K562 (cell line): ENCODE data around the gene SBNO1. TPM values are rescaled to one million over a fixed set of nuclear protein-coding genes. Genes with fewer than 3 reads are reported as not detected.

ENCODE experiments used
- ATAC-seq: fragments of 200-7000 bp; cut with Tn5 transposase; 3 replicates; pipeline ENCODE4 v1.9.1; 2020; ENCODE audit warnings: moderate library complexity
- BruUV-seq: library from RNA; stranded (reverse); fragments of 400-500 nt; replicated peaks from 2 replicates; lab custom pipeline; 2021; lab: Mats Ljungman, UMichigan
- CTCF ChIA-PET: fragments of 300-600 bp; formaldehyde crosslinking; extraction: SDS; loops from one replicate; lab custom pipeline; 2021; ENCODE audit warnings: low intra/inter-chr PET ratio; lab: Yijun Ruan, JAX
- POLR2A ChIA-PET: fragments of 300-600, 350-650 bp; sonication (Branson Sonifier 250); formaldehyde crosslinking; extraction: SDS; loops from one replicate; lab custom pipeline; 2021; ENCODE audit warnings: antibody characterized with exemption, inconsistent platforms; lab: Yijun Ruan, JAX
- DNase-seq, 4 experiments: peaks; one replicate each; pipeline versions ENCODE4 v3.0.0 to v3.0.0-alpha.2; 2011 to 2018; ENCODE audit warnings: low spot score in 3 of 4, mixed read lengths in 3 of 4; ENCODE audit errors: extremely low read depth in 1 of 4
- FAIRE-seq: peaks from 2 replicates; lab custom pipeline; 2011; peaks lifted over from hg19 to GRCh38; lab: Jason Lieb, UNC
- H2AFZ ChIP-seq: 2 replicates; pipeline ENCODE4 v1.6.0; 2011; ENCODE audit warnings: low read depth, low read length, control low read depth, inconsistent platforms
- H3K27ac ChIP-seq: fragments of 200-600 bp; 3 replicates; pipeline ENCODE4 v1.8.0; 2011; ENCODE audit warnings: low read depth, mild to moderate bottlenecking, control low read depth, inconsistent platforms, low read length, moderate library complexity, mixed read lengths; ENCODE audit errors: extremely low read depth
- H3K27me3 ChIP-seq, 2 experiments: fragments of 300-600 bp in 1 of 2; 2 replicates in 1 of 2; 3 replicates in 1 of 2; pipeline versions ENCODE4 v1.6.0 to v1.8.0; 2011; ENCODE audit warnings: inconsistent platforms in 2 of 2, low read length in 2 of 2, mild to moderate bottlenecking in 1 of 2, mixed read lengths in 1 of 2, moderate library complexity in 1 of 2; ENCODE audit not compliant: control insufficient read depth in 2 of 2, insufficient read depth in 2 of 2
- H3K36me3 ChIP-seq: fragments of 300-600 bp; 3 replicates; pipeline ENCODE4 v1.8.0; 2011; ENCODE audit warnings: mild to moderate bottlenecking, low read length, inconsistent platforms; ENCODE audit not compliant: control insufficient read depth, insufficient read depth
- H3K4me1 ChIP-seq, 2 experiments: fragments of 200-600 bp in 1 of 2; replicated peaks in 1 of 2; 2 replicates in 1 of 2; 3 replicates in 1 of 2; pipeline versions ENCODE4 v1.5.1 to v1.8.0; 2011; ENCODE audit warnings: inconsistent platforms in 2 of 2, low read length in 2 of 2, mild to moderate bottlenecking in 1 of 2, mixed read lengths in 1 of 2, moderate library complexity in 1 of 2; ENCODE audit not compliant: control insufficient read depth in 2 of 2, insufficient read depth in 2 of 2
- H3K4me2 ChIP-seq: 2 replicates; pipeline ENCODE4 v1.6.1; 2011; ENCODE audit warnings: low read length, control low read depth, inconsistent platforms, mixed read lengths; ENCODE audit not compliant: insufficient read depth
- H3K4me3 ChIP-seq: fragments of 200-600 bp; sonication (generic), shearing (Covaris generic); 2 replicates; pipeline ENCODE4 v1.5.1; 2016; ENCODE audit warnings: control low read depth, inconsistent platforms
- H3K79me2 ChIP-seq: fragments of 200-600 bp; 3 replicates; pipeline ENCODE4 v1.8.0; 2011; ENCODE audit warnings: low read length, inconsistent platforms; ENCODE audit not compliant: control insufficient read depth, insufficient read depth
- H3K9ac ChIP-seq, 2 experiments: 2 replicates each; pipeline versions ENCODE4 v1.6.0 to v1.6.1; 2011; ENCODE audit warnings: low read depth in 2 of 2, low read length in 2 of 2, control low read depth in 1 of 2, inconsistent platforms in 1 of 2, mild to moderate bottlenecking in 1 of 2, mixed read lengths in 1 of 2; ENCODE audit not compliant: insufficient read depth in 1 of 2
- H3K9me1 ChIP-seq: one replicate; pipeline ENCODE4 v1.6.0; 2011; ENCODE audit warnings: inconsistent platforms, mild to moderate bottlenecking, low read length, moderate library complexity; ENCODE audit not compliant: control insufficient read depth, insufficient read depth
- H3K9me3 ChIP-seq: replicated peaks from 2 replicates; pipeline ENCODE4 v1.5.1; 2011; ENCODE audit warnings: low read depth, low read length, inconsistent platforms; ENCODE audit not compliant: control insufficient read depth, insufficient read depth
- H4K20me1 ChIP-seq: replicated peaks from 2 replicates; pipeline ENCODE4 v1.6.1; 2011; ENCODE audit warnings: low read length, inconsistent platforms, mixed read lengths; ENCODE audit not compliant: control insufficient read depth, insufficient read depth
- HDAC2 ChIP-seq: fragments of 450-650 bp; IDR thresholded peaks from 2 replicates; pipeline ENCODE4 v1.6.1; 2016; ENCODE audit warnings: mild to moderate bottlenecking
- NCOA1 ChIP-seq: fragments of 450-650 bp; IDR thresholded peaks from 2 replicates; pipeline ENCODE4 v1.6.1; 2016; ENCODE audit warnings: low read depth
- NR1H2 ChIP-seq: sonication (generic); formaldehyde crosslinking; IDR thresholded peaks from 2 replicates; pipeline ENCODE4 v1.4.0; 2020; ENCODE audit warnings: mild to moderate bottlenecking, missing genetic modification reagents
- POLR3A ChIP-seq: IDR thresholded peaks from 2 replicates; pipeline ENCODE4 v1.6.1; 2011; ENCODE audit warnings: borderline replicate concordance, mild to moderate bottlenecking, moderate library complexity; ENCODE audit not compliant: insufficient read length, insufficient read depth; ENCODE audit errors: extremely low read depth
- SMARCA5 ChIP-seq: fragments of 450-650 bp; IDR thresholded peaks from 2 replicates; pipeline ENCODE4 v1.6.1; 2016
- ZNF431 ChIP-seq: sonication (generic); formaldehyde crosslinking; IDR thresholded peaks from 2 replicates; pipeline ENCODE4 v1.8.0; 2022; ENCODE audit warnings: mild to moderate bottlenecking, missing genetic modification reagents
- ZNF696 ChIP-seq: fragments of 250-450 bp; sonication (Bioruptor Pico); conservative IDR thresholded peaks from 2 replicates; pipeline ENCODE4 v1.4.0; 2020; ENCODE audit warnings: mild to moderate bottlenecking, moderate library complexity
- WGBS: fragments of 100-300 bp; shearing (Covaris generic); methylation state at CpG from one replicate; pipeline ENCODE4 v1.1.6; 2016; ENCODE audit warnings: low coverage, mixed read lengths; ENCODE audit not compliant: insufficient coverage; ENCODE audit errors: missing lambda C conversion rate; 5-methylcytosine and 5-hydroxymethylcytosine counted together
- in situ Hi-C: fragments of 300-500 bp; cut with MboI; formaldehyde crosslinking; loops from 4 replicates; pipeline ENCODE4 v1.15.0; 2018; ENCODE audit warnings: inconsistent platforms, mixed read lengths
- intact Hi-C: fragments of 100-400 bp; cut with micrococcal nuclease; formaldehyde crosslinking; loops from 2 replicates; pipeline ENCODE4 v1.14.2; 2022
- polyA plus RNA-seq, 8 experiments: library from polyadenylated mRNA; depleted of rRNA in 4 of 8; stranded (reverse) in 5 of 8; unstranded in 3 of 8; fragments of >200 nt; fragmentation: Nextera tagmentation in 2 of 8; fragmentation: Illumina TruSeq in 1 of 8; extraction: Ambion mirVana in 2 of 8; extraction: Trizol in 1 of 8; gene quantifications; 2 replicates each; pipeline versions ENCODE4 v1.2.1 to v1.2.3, GENCODE V29; 2011 to 2014; ENCODE audit warnings: inconsistent platforms in 1 of 8, missing spikeins in 1 of 8
- total RNA-seq, 7 experiments: library from RNA; depleted of rRNA in 6 of 7; stranded (reverse); fragments of >200 nt in 6 of 7; fragmentation: Illumina TruSeq in 2 of 7; extraction: Trizol in 2 of 7; gene quantifications; 2 replicates each; pipeline versions ENCODE4 v1.2.1 to v1.2.3, GENCODE V29; 2011 to 2021; ENCODE audit warnings: low replicate concordance in 1 of 7
- TF ChIP-seq, protein P1 (sequence below): sonication (generic); formaldehyde crosslinking; IDR thresholded peaks from 2 replicates; pipeline ENCODE4 v1.9.0; 2022; ENCODE audit warnings: mild to moderate bottlenecking, missing genetic modification reagents

Gene SBNO1
- total and polyA plus RNA-seq, 9 of the 15 experiments (the other 6 are each of a cell fraction or from before 2014, with no cell fraction given): 14.9 to 77.1 (median 35.9) TPM

DNA sequence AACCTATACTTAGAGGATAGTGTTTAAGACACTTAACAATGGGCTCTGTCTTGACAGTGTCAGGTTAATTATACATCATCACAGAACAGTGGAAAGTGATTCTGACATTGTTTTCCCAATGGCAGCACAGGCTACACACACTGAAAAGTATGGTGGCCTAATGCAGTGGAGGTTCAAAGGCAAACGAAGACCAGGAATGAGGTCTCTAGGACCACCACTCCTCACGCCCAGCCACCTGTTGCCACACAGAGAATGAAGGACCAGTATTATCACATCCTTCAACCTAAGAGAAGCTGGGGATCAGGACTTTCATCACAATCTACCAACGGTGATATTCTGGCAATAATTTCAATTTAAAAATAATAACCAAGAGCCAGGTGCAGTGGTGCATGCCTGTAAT, 58.4 kb downstream of the SBNO1 start:
- DNase-seq: no peak
- no peaks in the 10 kb centered on the region for H3K9me1 ChIP-seq
- no peaks in the 10 kb centered on the region for H3K79me2 ChIP-seq
- no peak overlapping the region for H3K4me2 ChIP-seq
- H3K9me3 ChIP-seq: no peaks in the 10 kb centered on the region
- no TSS peak for BruUV-seq
- H3K4me3 ChIP-seq: no peak overlapping the region
- no peak overlapping the region for H3K9ac ChIP-seq
- no peak overlapping the region for H2AFZ ChIP-seq
- intact Hi-C loops (no loop called here), in situ Hi-C loops (no loop called here)
- no peak for TF ChIP-seq ZNF696
- TF ChIP-seq, protein P1, sequence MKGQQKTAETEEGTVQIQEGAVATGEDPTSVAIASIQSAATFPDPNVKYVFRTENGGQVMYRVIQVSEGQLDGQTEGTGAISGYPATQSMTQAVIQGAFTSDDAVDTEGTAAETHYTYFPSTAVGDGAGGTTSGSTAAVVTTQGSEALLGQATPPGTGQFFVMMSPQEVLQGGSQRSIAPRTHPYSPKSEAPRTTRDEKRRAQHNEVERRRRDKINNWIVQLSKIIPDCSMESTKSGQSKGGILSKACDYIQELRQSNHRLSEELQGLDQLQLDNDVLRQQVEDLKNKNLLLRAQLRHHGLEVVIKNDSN (CRISPR knock-in tag): no peak
- TF ChIP-seq SMARCA5: no peak
- no peak for TF ChIP-seq ZNF431 (CRISPR knock-in tag)
- TF ChIP-seq NR1H2 (CRISPR knock-in tag): no peak
- TF ChIP-seq HDAC2: no peak
- no peak for TF ChIP-seq POLR3A
- no peak for TF ChIP-seq NCOA1
- peaks cover 93% of the 10 kb centered on the region for H3K36me3 ChIP-seq
- ChIA-PET POLR2A (interaction anchor here (0.9 kb wide), 1 partner anchor 9 kb away, joined by 3 read pairs; no protein-coding TSS in a partner anchor), CTCF (no interaction called here)
- H3K4me1 ChIP-seq: no peaks in the 10 kb centered on the region
- H4K20me1 ChIP-seq: no peaks in the 10 kb centered on the region
- H3K27me3 ChIP-seq: no peaks in the 10 kb centered on the region
- no peak overlapping the region for H3K27ac ChIP-seq
- WGBS: 88% methylated on average over 3 of the region's 3 CpGs
- no peak for ATAC-seq
- FAIRE-seq: no peak
